Renal cortex interstitium (tissue), 11 donors: ENCODE results near the gene NT5DC1. TPM values are rescaled to one million over a fixed set of nuclear protein-coding genes. Genes with fewer than 3 reads are reported as not detected.

Experiments
- DNase-seq, 11 donors: peaks; one replicate each; pipeline ENCODE4 v3.0.0-alpha.2; 2013; ENCODE audit warnings: low read depth in 9 of 11, low spot score in 4 of 11; ENCODE audit errors: extremely low read depth in 1 of 11
- polyA plus RNA-seq, 3 donors: library from polyadenylated mRNA; unstranded; fragments of 120-200 nt; gene quantifications; one replicate each; pipeline ENCODE4 v1.2.1, GENCODE V29; 2013; ENCODE audit not compliant: insufficient read length in 3 of 3

The NT5DC1 gene
- polyA plus RNA-seq, 3 donors: 40.7 to 47.7 (median 45.2) TPM

DNA sequence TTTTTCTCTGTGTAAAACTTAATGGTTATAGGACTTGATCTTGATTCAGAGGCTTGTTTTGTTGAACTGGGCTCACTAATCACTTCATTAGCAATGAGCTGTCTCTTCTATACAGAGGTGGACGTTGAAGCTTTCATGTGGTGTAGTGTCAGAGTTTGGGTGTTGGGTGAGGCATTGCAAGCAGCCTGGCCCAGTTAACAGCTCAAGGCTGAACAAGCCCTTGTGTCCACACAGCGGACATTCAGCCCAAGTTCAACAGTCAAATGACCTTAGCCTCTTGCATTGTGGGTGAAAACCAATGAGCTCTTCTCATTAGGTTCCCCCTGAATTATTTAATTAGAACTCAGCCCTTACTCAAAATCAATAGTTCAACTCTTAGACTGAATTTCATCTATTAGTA lies 12.7 kb downstream of the NT5DC1 start:
- no peak for DNase-seq

DNA sequence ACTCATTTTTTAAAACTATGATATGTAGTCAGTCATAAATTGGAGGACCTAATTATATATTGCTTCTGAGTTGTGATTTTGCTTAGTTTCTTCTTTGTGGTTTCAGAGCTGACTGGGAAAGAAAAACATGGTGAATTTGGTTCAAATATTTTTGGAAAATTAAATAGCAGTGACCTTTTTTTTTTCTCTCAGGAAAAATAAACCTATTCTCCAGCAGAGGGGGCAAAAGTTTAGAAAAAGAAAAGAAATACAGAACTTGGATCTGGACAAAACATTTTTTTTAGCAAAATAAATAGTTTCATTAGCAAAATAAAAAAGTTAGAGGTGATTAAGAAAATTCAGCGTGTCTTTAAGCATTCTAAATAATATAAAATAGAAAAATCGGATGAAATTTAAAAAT lies 15.1 kb downstream of the NT5DC1 start:
- no peak for DNase-seq

DNA sequence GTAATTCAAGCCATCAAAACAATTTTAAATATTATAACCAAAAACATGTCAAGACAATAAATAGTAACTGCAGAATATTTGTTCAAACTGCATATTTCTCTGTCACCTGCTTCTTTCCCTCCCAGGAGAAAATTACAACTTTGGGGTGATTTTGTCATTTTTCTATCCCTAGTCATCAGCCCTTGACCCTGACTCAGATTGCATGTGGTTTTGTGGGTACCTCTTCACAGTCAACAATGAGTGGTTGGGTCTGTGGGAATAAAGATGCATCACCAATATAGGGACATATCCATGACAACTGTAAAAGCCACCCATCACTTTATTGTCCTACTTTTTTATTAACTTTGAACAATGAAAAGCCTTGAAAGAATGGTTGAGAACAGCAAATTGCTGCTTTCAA lies 18.0 kb downstream of the NT5DC1 start:
- no peak for DNase-seq

DNA sequence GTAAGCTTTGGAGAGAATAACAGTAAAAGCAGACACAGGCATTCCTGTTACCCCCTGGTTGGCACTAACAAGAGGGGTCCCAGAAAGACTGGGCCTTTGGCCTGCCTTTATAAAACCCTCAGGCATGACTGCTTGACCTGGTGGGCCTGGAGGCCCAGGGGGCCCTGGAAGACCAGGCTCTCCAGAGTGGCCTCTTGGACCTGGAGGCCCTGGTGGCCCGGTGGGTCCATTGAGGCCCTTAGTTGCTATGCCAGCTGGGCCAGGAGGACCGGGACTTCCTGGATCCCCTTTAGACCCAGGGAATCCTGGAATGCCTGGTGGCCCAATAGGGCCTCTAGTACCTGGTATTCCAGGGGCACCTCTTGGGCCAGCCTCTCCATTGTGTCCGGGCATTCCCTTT lies 19.8 kb downstream of the NT5DC1 start:
- no peak for DNase-seq

DNA sequence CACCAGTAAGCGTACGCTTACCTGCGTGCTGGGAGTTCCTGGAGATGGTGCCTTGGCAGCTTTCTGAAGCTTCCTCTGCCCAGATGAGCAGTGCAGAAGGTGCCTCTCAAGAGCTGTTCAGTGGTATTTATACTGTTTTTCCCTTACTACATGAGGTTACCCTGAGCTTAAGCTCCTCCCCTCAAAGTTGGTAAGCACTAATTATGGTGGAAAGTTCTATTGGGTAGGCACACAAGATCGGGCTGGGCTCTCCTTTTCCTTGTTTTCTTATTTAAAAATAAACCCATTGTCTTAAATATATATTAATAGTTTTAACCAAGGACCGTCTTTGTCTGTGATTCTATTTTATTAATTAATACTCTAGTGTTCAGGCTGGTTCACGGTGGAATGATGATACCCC lies 25.4 kb downstream of the NT5DC1 start, which contains the start of gene COL10A1:
Gene COL10A1 (minus strand): TSS at position 101 of the 400 bp plus-strand sequence. CDS start 640 bp downstream, outside the sequence.
- DNase-seq: no peak

DNA sequence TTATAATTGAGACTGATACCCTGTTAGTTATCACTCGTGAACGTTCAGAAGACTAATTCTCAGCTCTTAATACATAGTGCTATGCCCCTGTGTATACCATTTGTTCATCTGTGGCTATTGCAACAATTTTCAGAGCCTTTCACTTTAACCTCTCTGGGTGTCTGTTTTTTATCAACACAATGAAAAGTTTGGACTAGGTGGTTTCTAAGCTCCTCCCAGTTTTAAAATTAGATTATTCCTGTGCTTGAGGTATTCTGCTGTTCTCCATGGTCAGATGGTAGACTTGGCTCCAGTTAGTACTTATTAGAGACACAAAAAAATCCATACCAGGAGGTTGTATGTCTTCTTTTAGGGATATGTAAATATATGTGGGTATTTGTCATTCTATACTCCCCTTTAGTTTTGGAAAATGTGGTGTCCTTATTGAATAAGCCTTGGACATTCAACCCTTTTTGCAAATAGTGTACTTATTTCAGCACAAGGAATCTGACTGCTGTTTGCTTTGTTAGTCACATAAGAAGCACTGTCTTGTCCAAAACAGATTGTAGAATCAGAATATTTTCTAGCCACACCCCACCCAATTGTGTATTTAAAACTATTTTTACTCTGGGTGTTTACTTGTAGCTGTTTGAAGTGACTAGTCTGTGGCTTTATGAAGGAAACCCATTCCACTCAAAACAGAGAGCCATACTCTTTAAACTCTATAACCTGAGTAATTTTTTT lies 27.3 kb downstream of the NT5DC1 start:
- DNase-seq: no peak

DNA sequence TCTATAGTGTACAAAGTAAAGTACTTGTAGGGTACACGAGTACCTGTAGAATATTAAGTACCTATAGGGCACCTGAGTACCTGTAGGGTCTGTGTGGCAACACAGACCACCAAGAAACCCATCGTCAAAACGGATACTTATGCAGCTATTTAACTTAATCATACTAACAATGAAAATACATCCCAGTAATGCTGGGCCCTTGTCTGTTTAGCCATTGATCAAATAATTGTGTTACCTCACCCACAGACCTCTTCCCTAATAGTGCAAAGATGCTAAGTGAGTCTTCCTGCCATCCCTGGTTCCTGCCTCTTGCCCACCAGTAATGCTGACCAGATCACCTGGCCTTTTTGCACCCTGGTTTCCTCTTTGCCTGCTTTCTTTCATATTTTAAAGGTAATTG lies 32.8 kb downstream of the NT5DC1 start:
- DNase-seq: no peak

DNA sequence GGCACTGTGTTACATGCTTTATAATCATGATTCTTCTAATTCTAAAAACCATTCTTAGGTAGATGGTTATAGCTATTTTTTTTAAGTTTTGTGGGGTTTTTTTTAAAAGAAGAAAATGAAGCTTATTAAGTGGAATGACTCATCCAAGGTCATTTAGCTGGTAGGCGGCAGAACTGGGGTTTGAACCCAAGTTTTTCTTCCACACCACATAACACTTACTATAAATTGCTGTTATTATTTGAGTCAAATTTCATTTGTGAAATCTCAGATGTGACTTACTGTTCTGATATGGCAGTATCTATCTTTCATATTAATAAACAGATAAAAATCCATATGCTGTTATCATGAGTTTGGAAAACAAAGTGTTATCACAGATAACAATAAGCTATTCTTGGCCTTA lies 35.7 kb downstream of the NT5DC1 start:
- DNase-seq: no peak

DNA sequence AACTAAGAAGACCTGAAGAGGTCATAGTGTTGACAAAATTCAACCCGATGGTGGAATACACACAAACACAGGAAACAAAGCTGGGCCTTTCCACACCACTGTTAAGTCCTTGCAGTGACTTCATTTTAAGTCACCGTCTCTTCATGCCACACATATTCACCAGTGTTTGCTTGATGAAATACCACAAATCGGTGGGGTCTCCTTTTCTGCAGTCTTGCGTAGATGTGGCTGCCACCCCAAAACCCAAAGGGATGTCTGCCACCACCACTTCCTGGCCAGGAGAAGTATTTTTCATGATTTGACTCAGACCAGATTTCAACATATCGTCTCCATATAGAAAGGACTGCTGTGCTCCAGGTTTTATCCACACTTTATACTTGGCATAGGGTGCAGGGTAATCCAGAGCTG lies 36.3 kb downstream of the NT5DC1 start:
- no peak for DNase-seq

DNA sequence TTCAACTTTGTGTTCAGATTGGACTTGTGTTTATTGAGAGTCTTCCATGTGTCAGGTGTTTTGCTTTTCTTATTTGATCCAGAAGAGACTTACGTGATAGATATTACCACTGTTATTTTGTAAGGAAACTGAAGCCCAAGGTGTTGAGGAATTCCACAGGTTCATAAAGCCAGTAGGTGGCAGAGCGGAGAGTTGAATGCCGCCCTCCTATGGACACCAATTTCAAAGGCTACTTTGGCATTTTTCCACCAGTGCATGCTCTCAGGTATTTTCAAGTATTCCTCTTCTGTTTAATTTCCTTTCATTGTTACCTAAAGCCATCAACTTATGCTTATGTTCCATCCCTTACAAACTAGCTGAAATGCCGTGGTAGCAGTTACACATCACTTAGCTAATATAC lies 39.3 kb downstream of the NT5DC1 start:
- no peak for DNase-seq

DNA sequence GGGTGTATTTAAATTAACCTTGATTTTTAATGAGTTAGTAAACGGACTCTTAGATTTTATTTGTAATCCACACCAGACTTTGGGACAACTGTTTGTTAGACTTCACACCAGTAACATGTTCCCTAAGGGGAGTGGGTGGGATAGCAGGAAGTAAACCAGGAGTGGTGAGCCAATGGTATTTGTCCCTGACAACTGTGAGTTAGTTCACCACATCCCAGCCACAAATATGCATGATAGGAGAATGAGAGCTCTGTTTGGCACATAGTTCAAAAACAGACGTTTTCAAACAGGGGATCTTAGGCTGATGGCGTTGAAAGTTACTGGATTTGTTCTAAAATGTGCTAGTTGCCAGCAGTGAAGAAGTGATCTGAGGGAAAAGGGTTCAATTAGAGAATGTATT lies 44.0 kb downstream of the NT5DC1 start:
- DNase-seq: no peak

DNA sequence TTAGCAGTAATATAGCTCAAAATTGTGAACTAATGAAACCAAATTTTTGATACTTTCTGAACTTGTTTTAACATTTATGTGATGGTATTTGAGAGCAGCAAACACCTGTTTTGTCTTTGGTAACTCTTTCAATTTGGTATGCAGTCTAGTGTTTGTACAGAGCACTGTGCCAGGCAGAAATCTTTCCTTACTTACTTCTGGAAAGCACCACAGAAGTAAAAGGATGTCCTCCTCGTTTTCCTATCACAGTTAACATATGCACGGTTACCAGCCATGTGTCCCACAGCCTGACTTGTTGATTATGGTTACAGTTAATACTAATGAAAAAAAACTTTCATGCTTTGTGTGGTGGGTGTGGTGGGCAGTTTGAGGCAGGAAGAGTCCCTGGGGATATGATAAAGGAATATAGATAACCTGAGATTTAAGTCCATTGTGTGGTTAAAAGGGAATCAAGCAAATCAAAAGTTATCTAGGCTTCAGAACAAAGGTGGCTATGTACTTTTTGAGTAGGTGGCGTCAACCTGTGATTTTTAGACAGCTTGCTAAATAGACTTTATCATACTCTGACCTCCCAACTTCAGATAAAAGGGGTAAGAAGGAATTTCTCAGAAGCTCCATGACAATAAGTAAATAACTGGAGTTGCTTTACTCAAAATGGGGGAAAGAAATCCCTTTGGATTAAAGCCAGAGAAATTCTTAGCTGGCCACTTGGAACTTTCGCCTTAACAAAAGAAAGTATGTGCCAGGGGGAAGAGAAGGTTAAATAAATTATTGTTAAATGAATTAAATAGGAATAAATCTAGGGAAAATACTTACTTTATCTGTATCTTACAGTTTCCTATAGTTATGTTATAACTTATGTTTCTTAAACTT lies 45.4 kb downstream of the NT5DC1 start:
- DNase-seq: no peak

DNA sequence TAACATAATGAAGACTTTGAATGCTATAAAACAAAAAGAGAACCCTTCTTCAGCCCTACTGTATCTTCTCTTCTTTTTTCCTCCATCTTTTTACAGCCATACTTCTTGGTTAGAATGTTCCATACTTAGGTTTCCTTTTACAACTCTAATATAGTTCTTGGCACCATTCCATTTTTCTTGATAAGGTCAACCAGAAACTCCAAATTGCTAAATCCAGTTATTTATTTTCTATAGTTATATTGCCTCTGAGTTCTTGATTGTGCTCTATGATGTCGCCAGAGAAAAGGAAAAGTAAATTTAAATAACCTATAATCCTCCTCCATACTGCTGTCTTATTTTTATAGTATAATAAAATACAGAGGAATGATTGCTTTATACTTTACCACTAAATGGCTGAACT lies 52.0 kb downstream of the NT5DC1 start:
- DNase-seq: no peak

DNA sequence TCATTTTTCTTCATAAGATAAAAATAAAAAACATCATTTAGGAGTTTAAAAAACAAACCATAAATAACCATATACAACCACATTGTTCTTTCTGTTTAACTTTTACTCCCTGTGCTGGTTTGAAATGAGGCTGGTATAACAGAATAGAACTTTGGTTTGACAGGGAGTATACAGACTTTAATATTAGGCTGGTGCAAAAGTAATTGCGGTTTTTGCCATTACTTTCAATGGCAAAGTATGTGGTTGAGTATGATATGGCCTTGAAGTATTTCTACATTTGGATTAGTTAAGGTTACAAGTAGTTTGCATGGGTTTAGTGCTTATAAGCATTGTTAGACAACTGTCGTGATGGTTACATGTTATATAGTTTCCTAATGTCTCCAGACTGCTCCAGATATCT lies 54.2 kb downstream of the NT5DC1 start:
- no peak for DNase-seq

DNA sequence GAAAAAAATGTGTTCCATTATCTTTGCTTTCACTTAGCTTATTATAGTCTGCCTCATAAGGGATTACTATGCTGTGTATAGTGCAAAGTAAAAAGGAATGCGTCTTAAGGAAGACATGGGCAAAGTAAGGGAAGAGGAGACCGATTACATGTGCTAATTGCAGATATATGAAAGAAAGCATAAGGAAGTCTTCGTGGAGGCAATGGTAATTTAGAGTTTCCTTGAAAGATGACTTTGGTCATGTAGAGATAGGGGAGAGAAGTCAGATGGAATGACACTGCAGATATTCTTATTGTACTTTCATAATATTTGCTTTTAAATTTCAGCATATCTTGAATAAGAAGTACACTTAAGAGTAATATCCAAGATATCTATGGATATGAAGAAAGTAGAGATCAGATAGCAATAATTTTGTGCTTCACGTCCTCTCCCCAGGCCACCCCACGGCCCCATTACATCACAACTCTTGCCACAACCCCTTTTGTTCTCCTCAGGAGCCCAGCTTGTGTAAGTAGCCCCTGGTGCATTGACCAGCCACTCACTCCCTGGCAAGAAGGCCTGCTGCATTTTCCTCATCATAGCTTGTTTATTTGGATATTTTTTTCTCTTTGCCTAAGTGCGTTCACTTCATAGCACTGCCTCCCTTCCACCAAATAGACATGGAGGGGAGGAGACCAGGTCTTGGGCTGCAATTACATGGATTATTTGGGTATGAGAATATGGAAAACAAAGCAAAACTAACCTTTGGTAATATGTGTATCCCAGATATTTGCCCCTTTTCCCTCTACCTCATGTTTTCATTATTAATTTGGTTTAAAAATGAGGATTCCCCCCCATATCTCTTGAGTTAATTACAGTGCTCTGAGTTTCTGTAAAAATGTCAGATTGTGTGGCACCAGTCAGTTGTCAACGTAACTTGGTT lies 56.0 kb downstream of the NT5DC1 start:
- no peak for DNase-seq

DNA sequence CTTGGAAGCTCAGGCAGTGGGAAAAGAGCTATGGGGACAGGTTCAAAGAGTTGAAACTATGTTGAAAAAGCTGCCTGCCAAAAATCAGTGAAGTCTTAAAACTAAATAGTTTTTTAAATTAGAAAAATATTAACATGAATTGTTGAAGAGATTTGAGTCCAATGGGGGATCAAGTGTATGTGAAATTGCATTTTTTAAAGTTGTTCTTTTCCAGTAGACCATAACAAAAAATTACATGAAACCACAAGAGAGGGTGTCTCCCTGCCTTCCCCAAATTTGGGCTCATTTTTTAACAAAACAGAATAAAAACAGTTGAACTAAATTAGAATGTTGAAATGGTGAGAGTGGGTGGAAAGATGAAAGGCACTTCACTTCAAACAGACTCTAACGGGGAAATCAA lies 56.7 kb downstream of the NT5DC1 start:
- DNase-seq: no peak

DNA sequence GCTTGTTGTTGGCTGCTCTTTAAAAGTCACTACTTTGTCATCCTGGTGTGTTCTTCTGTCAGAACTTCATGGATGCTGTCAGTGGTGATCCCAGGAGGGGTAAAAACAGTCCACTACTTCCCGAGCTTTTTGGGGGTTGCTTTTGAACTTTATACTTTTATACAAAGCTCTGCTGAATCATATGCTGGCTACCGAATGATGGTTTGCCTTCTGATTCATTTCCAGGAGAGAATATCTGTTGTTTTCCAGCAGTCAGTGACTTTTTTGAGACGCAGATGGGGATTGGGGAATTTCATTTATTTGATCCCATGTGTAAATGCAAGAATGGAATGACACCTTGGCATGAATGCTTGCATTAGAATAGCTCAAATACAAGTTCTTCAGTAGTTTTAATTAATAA lies 58.0 kb downstream of the NT5DC1 start:
- DNase-seq: no peak

DNA sequence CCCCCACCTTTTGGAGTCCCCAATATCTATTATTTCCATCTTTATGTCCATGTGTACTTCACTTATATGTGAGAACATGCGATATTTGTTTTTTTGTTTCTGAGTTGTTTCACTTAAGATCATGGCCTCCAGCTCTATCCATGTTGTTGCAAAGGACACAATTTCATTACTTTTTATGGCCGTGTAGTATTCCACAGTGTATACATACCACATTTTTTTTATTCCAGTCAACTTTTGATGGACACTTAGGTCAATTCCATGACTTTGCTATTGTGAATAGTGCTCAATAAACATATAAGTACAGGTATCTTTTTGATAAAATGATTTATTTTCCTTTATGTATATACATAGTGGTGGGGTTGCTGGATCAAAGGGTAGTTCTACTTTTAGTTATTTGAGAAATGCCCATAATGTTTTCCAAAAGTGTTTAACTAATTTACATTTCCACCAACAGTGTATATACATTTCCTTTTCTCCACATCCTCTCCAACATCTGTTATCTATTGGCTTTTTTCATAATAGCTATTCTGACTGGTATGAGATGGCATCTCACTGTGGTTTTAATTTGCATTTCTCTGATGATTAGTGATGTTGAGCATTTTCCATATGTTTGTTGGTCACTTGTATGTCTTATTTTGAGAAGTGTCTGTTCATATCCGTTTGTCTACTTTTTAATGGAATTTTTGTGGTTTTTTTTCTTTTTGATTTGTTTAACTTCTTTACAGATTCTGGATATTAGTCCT lies 59.3 kb downstream of the NT5DC1 start:
- DNase-seq: no peak

DNA sequence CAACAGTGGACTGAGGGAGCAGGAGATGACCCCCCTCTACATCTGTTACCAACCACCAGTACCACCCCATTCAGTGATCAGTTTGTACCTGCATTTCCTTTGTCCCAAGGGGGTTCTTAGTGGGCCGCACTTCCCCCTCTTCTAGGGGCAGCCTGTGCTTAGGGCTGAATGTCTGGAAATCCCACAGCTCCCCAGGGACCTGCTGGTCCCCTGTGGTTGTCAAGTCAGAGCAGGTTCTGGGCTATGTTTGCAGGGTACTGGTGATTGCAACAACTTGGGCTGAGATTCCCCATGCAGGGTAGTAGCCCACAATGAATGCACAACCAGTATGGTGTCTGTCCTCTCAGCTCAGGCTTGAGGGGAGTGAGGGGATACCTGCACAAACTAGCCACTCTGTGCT lies 64.9 kb downstream of the NT5DC1 start:
- DNase-seq: no peak
